SJSA1 (cell line): ENCODE data around the gene CTRB1. TPM values are rescaled to one million over a fixed set of nuclear protein-coding genes. Genes with fewer than 3 reads are reported as not detected.
A peak's percentile ranks its signal among the peaks of the same experiment; 100 is the strongest.
"Not testable (repeated sequence)": the region's sequence is repeated elsewhere in the genome, so short reads cannot be mapped to it uniquely, and the experiment has no call there.

Source experiments
- DNase-seq, 2 experiments: peaks; one replicate each; pipeline ENCODE4 v3.0.0-alpha.2; 2015 to 2020; ENCODE audit warnings: low spot score in 2 of 2, low read depth in 1 of 2
- H3K27ac ChIP-seq: fragments of 250-450 bp; sonication (Bioruptor Pico); 2 replicates; pipeline ENCODE4 v1.5.1; 2020; ENCODE audit warnings: mild to moderate bottlenecking, moderate library complexity
- H3K27me3 ChIP-seq: fragments of 250-450 bp; sonication (Bioruptor Pico); replicated peaks from 2 replicates; pipeline ENCODE4 v1.5.1; 2020; ENCODE audit warnings: mild to moderate bottlenecking, moderate library complexity
- H3K36me3 ChIP-seq: fragments of 250-450 bp; sonication (Bioruptor Pico); 2 replicates; pipeline ENCODE4 v1.5.1; 2020; ENCODE audit warnings: mild to moderate bottlenecking
- H3K4me1 ChIP-seq: fragments of 250-450 bp; sonication (Bioruptor Pico); replicated peaks from 2 replicates; pipeline ENCODE4 v1.6.1; 2021; ENCODE audit warnings: mild to moderate bottlenecking
- H3K4me3 ChIP-seq: fragments of 250-450 bp; sonication (Bioruptor Pico); 2 replicates; pipeline ENCODE4 v1.5.1; 2020; ENCODE audit warnings: mild to moderate bottlenecking
- H3K9me3 ChIP-seq: fragments of 250-450 bp; sonication (Bioruptor Pico); replicated peaks from 2 replicates; pipeline ENCODE4 v1.5.1; 2020; ENCODE audit warnings: mild to moderate bottlenecking
- total RNA-seq: library from RNA; depleted of rRNA; stranded (reverse); fragments of >200 nt; shearing (Covaris generic); gene quantifications from 2 replicates; pipeline ENCODE4 v1.2.3, GENCODE V29; 2014

Gene CTRB1
- total RNA-seq, 1 experiment from 2014 or later: not detected

DNA sequence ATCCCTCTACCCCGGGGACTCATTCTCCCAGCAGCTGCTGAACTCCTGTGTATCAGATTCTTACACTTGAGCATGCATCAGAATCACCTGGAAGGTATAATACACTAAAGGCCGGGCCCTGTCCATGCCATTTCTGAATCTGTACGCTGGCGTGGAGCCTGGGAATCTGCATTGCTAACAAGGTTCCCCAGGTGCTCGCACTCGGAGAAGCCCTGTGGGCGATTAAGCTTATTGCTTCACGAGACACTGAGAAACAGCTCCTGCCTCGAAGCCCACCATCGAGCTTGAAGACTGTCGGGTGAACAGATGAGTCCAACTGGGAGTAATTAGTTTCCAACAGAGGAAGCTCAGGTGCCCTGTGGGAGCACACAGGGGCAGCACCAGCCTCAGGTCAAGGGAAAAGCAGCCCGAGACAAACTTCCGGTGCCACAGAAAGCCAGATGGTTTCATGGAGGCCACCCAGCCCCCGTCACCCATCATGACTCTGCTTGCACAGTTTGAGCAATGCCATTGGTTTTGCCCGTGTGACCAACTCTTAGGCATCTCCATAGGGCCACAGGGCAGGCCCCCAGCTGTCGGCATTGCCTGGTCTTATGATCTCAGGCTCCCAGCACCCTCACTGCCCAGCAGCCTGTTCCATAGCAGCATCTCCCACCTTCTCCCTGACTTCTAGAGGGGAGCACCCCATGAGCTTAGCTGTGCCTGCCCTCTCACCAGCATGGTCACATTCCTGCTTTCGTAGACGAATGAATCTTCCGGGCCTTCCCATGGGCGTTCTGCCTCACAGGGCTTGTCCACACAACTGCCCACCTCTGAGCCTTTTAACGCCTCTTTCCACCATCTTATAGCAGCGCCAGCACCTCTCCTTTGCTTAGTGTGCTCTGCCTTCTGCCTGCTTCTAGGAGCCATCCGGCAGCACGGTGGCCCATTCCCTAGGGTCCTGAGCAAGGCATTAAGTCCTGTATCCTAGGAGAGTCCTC, 22.7 kb upstream of the CTRB1 start:
- peaks cover 4% of the 10 kb centered on the region; the same call in 1 of the 2 replicates for H3K27me3 ChIP-seq
- peaks cover 8% of the 10 kb centered on the region for H3K4me1 ChIP-seq
- no peaks in the 10 kb centered on the region for H3K9me3 ChIP-seq
- no peaks in the 10 kb centered on the region for H3K36me3 ChIP-seq
- no peak overlapping the region for H3K4me3 ChIP-seq
- peak in 1 of 2 experiments; percentile 33 for DNase-seq
- no peak overlapping the region for H3K27ac ChIP-seq

DNA sequence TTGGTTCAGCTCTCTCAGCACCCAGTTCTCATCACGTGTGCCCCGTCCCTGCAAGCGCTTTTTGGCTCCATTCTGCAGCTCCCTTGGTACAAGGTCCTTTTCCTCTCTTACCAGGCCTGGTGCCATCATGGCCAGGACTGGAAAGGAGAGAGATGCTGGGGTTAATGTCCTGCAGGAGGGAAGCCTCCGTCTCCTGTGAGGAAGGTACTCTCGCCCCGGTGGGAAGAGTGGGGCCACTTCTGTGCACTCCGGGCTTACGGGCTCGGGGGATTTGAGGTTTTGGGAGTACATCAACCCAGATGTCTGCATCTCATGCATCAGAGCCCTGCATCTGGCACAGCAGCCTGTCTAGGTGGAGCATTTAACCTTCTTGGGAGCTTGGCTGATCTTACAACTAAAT, 22.0 kb upstream of the CTRB1 start:
- Histone ChIP-seq H3K27ac (no peak overlapping the region), H3K9me3 (no peaks in the 10 kb centered on the region), H3K27me3 (peaks cover 4% of the 10 kb centered on the region; the same call in 1 of the 2 replicates), H3K4me1 (peaks cover 8% of the 10 kb centered on the region), H3K4me3 (no peak overlapping the region), H3K36me3 (no peaks in the 10 kb centered on the region)
- peak in 1 of 2 experiments; percentile 39 for DNase-seq

DNA sequence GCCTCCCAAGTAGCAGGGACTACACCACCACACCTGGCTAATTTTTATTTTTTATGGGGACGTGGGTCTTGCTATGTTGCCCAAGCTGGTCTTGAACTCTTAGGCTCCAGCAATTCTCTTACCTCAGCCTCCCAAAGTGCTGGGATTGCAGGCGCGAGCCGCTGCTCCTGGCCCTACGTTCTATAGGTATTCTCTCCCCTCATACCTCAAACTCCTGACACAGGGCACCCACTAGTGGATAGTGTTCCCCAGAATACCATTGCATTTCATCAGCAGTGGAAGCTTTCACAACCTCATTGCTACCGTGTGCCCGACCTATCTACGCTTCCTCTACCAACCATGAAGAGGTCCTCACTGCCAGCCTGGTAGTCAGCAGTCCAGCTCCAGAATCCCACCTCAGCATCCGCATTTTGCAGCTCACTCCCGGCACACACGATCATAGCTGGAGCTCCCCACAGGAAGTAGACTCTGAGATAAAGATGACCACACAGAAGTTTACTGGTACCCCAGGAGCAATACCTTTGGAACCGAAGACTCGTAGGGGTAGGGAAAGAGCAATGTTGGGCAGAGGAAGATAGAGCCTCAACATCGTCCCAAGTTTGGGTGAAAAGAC, 21.2 kb upstream of the CTRB1 start:
- Histone ChIP-seq H3K4me1 (peaks cover 8% of the 10 kb centered on the region), H3K27ac (no peak overlapping the region), H3K36me3 (no peaks in the 10 kb centered on the region), H3K9me3 (no peaks in the 10 kb centered on the region), H3K27me3 (peaks cover 4% of the 10 kb centered on the region; the same call in 1 of the 2 replicates), H3K4me3 (0 out of 2 replicates have a peak overlapping the region, but pooled peaks have one; percentile 12)
- peak; percentile 19 to 32 for DNase-seq

DNA sequence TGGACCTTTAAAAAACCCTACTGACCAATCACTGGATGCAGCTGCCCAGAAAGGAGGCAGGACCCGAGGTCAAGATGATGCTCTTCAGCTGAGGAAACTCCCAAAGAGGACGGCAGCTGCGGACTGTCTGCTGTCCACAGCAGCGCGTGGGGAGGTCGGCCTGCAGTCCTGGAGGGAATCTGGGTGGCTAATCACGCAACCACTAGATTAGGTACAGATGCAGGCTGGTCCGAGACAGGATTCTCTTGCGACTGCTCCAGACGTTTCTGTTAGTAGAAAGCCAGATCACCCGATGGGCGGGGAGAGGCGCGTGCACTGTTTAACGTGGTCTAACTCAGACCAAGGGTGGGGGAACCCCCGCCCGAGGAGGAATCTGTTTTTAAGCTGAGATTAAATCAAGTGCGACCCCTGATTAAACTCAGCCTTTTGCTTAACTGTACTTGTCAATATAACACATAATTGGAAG, 20.6 kb upstream of the CTRB1 start:
- Histone ChIP-seq H3K9me3 (no peaks in the 10 kb centered on the region), H3K27ac (no peak overlapping the region), H3K4me1 (peaks cover 8% of the 10 kb centered on the region), H3K27me3 (peaks cover 4% of the 10 kb centered on the region; the same call in 1 of the 2 replicates), H3K4me3 (peak overlapping the region; percentile 12; the same call in 1 of the 2 replicates), H3K36me3 (no peaks in the 10 kb centered on the region)
- peak in 1 of 2 experiments; percentile 16 for DNase-seq

DNA sequence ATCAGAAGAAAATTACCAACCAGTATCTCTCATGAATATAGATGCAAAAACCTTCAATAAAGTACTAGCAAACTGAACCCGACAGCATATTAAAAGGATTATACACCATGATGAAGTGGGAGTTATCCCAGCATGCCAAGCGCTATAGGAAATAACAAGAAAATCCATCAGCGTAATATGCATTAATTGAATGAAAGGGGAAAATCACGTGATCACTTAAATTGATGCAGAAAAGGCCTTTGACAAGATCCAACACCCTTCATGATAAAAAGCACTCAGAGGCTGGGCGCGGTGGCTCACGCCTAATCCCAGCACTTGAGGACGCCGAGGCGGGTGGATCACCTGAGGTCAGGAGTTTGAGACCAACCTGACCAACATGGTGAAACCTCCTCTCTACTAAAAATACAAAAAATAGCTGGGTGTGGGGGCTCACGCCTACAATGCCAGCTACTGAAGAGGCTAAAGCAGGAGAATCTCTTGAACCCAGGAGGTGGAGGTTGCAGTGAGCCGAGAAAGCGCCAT, 16.7 kb upstream of the CTRB1 start:
- H3K4me1 ChIP-seq: peaks cover 8% of the 10 kb centered on the region
- no peak overlapping the region for H3K4me3 ChIP-seq
- no peak overlapping the region for H3K27ac ChIP-seq
- no peaks in the 10 kb centered on the region for H3K9me3 ChIP-seq
- no peaks in the 10 kb centered on the region for H3K36me3 ChIP-seq
- DNase-seq: no peak
- peaks cover 4% of the 10 kb centered on the region; the same call in 1 of the 2 replicates for H3K27me3 ChIP-seq

DNA sequence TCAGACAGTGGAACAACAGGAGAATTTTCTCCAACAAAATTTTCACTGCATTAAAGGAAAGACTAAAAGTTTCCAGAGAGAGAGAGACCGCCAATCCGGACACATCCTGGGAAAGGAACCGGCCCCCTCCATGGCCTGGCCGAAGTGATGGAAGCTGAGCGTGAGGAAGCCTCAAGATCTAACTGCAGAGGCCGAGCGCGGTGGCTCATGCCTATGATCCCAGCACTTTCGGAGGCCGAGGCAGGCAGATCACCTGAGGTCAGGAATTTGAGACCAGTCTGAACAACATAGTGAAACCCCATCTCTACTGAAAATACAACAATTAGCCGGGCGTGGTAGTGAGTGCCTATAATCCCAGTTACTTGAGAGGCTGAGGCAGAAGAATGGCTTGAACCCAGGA, 15.7 kb upstream of the CTRB1 start:
- H3K27me3 ChIP-seq: peaks cover 4% of the 10 kb centered on the region; the same call in 1 of the 2 replicates
- DNase-seq: no peak

DNA sequence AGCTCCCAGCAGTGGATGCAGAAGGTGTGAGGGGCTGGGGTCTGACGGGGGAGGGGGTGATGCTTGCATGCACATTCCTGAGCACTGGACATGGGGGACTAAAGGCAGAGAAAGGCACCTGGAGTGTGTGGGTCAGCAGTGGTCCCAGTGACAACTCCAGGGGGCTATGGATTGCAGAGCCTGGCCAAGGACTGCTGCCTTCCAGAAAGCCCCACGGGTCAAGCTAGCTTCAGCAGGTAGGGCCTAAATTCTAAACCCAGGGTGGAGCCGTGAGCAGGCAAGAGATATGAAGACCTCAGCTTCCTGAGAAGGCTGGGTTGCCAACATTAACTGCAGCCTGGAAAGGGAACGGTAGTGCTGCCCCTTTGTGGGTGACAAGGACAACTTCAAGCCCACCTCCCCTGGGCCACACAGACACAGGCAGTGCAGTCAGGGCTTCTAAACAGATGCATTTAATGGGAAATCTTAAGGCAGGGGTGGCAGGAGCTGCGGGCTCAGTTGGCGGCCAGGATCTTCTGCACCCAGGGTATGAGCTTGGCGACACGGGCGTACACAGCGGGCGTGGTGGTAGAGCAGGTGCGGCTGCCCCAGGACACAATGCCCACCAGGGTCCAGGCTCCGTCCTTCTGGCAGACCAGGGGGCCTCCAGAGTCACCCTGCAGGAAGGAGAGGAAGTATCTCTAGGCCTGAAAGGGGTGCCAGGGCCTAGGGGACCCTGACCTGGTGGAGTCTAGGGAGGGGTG, 14.9 kb upstream of the CTRB1 start:
- Histone ChIP-seq H3K27ac (no peak overlapping the region), H3K9me3 (no peaks in the 10 kb centered on the region), H3K4me3 (no peak overlapping the region), H3K27me3 (no peaks in the 10 kb centered on the region), H3K36me3 (no peaks in the 10 kb centered on the region), H3K4me1 (no peaks in the 10 kb centered on the region)
- DNase-seq: no peak

More for the DNA sequence above, 15.7 kb upstream of the CTRB1 start:
- peaks cover 5% of the 10 kb centered on the region for H3K4me1 ChIP-seq
- H3K4me3 ChIP-seq: no peak overlapping the region
- no peak overlapping the region for H3K27ac ChIP-seq
- no peaks in the 10 kb centered on the region for H3K9me3 ChIP-seq
- no peaks in the 10 kb centered on the region for H3K36me3 ChIP-seq

DNA sequence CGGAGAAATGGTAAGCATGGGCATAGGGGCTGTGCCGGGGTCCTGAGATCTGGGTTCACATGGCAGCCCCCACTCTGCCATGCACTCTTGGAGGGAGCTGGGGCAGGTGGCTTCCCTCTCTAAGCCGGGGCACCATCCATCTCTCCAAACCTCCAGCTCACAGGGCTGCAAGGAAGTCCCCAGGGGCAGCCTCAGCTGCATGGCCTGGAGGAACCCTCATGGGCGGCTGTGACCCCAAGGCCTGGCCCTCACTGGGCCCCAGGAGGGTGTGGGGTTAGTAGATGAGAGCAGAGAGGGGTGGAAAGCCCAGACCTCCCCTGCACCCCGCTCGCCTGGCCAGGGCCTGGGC, 14.4 kb upstream of the CTRB1 start:
- Histone ChIP-seq H3K9me3 (no peaks in the 10 kb centered on the region), H3K27ac (no peak overlapping the region), H3K4me1 (no peaks in the 10 kb centered on the region), H3K4me3 (no peak overlapping the region), H3K27me3 (no peaks in the 10 kb centered on the region), H3K36me3 (no peaks in the 10 kb centered on the region)
- DNase-seq: no peak

DNA sequence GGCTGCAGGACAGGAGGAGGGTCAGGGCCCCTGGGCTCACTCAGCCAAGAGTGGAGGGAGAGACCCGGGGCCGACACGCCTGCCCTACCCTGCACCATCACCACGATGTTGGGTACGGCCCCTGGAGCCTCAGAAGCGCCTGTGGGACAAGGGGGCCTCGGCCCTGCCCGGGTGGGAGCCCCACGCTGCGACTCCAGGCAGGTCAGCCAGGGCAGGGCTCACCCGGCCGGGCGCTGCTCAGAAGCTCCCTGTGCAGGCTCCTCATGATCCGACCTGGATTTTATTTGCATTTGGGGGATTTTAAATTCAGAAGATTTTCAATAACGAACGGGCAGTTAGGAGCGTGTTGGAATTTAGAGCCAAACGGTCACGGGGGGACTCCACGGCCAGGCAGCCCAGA, 13.9 kb upstream of the CTRB1 start:
- H3K27ac ChIP-seq, DNase-seq, H3K9me3 ChIP-seq, H3K4me3 ChIP-seq, H3K27me3 ChIP-seq, H3K36me3 ChIP-seq, H3K4me1 ChIP-seq: not testable (repeated sequence)

DNA sequence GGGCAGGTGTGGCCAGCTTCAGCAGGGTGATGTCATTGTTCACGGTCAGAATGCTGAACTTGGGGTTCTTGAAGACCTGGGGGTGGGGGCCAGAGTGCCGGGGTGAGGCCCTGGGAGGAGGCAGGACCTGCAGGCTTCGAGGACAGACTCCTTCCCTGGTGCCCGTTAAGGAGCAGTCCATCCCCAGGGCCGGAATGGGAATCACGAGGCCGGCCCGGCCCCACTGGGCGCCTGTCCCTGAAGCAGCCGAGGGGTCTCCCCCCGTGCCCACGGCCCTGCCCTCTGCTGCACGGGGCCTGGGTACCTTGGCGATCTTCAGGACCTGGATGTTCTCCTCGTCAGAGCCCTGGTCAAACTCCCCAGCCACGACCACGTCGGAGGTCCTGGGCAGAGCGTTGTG, 13.3 kb upstream of the CTRB1 start:
- DNase-seq, H3K27ac ChIP-seq, H3K27me3 ChIP-seq: not testable (repeated sequence)

DNA sequence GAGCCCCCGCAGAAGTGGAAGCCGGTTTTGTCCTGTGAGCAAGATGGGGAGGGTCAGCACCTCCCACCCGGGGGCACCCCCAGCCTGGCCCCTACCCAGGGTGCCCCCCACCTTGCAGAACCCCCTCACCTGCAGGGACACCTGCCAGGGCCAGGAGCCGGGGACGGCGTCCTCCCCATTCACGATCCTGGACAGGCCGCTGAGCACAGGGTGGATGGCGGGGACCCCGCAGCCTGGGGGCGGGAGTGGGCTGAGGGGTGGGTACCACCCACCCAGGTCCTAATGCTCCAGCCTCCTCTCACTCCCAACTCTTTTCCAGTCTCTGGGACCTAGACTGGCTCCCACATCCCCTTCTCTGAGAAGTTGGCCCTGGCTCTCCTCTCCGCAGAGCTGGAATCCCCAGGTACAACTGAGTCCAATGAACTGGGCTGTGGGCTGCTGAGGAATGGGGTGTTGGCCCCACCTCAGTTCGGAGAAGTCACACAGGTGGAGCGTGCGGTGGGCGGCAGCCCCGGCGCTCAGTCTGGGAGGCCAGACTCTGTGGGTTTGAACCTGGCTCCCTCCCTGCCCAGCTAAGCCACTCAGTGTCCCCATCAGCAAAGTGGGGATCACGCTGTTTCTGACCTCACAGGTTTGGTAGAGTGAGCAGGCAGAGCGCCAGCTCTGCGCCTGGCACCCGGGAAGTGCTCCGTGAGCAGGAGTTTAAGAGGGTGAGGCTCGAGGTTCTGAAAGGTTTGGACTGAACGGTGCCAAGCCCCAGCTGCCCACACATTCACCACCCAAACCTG, 12.6 kb upstream of the CTRB1 start:
- not testable (repeated sequence) for DNase-seq, H3K27ac ChIP-seq, H3K9me3 ChIP-seq, H3K36me3 ChIP-seq, H3K27me3 ChIP-seq, H3K4me3 ChIP-seq, H3K4me1 ChIP-seq

More for the DNA sequence above, 13.3 kb upstream of the CTRB1 start:
- H3K4me3 ChIP-seq, H3K9me3 ChIP-seq, H3K36me3 ChIP-seq, H3K4me1 ChIP-seq: not testable (repeated sequence)

DNA sequence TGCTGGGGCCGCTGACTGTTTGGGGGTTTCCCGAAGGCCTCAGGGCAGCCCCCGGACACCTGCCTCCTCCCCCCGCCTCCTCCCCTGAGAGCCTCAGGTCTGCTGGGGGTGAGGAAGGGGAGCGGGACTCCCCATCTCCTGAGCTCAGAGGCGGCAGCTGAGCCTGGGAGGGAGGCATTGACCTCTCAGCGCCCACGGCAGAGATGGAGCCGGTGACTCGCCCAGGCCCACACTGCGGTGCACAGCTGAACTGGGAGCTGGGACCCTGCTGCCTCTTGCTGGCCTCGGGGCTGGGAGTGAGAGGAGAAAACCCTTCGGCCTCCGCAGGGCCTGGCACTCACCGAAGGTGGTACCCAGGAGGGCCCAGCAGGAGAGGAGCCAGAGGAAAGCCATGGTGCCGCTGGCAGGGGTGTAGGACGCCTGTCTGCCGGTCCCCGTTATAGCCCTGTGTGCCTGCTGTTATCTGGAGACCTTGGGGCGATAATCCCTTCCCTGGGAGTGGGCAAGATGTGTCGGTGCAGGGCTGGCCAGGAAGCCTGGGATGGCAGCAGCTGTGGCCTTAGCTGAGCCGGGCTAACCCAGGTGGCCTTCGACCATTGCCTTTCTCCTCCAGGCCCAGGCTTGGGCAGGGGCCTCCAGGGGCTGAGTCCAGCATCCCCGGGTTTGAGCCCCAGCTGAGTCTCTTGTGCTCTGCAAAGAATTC, 11.9 kb upstream of the CTRB1 start, which contains the start of gene CTRB2:
CTRB2 (minus strand) TSS at position 413 of the 703 bp plus-strand sequence; CDS start at position 393, 20 bp downstream.
- Histone ChIP-seq H3K4me1 (no peaks in the 10 kb centered on the region), H3K9me3 (no peaks in the 10 kb centered on the region), H3K36me3 (no peaks in the 10 kb centered on the region), H3K27me3 (no peaks in the 10 kb centered on the region), H3K4me3 (no peak within 1 kb of the TSS), H3K27ac (no peak within 1 kb of the TSS)
- DNase-seq: no peak
